ENCODE results near the gene TAAR9.

- TF ChIP-seq POLR2A (IDR thresholded peaks at IDR 0.05) (no peak), CTCF (IDR thresholded peaks at IDR 0.05) (no peak)
Observed at GRCh38 chr6:132512342-132512637, 25.8 kb upstream of the TAAR9 start.
